Fibroblast of skin of abdomen (primary cell): Measurements from ENCODE around the gene ARL14EP.

Experiments used
- DNase-seq: peaks from one replicate; pipeline ENCODE4 v3.0.0-alpha.2; 2013

Gene ARL14EP

DNA sequence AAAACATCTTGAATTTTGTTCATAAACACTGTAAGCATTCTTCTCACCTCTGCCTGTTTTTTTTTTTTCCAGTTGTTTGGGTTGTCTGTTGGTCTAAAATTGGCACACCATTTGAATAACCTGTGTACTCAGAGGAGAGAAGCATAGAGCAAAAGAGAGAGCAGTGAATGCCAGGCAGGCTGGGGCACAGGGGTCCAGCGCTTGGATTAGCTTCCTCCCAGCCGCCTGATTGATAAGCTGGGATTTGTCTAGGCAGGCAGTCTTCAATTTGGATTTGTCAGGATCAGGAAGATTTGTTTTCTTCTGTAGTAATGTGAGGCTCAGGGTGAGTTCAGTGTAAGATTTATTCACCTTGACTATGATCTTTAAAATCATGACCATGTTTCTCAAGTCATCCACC lies 59.0 kb downstream of the ARL14EP start:
- DNase-seq = no peak
